Stimulated activated naive CD8-positive, alpha-beta T cell treated with anti-CD3 and anti-CD28 coated beads, Interleukin-15, Interleukin-2, amounts not matched to agents 100 ng/mL and 50 ng/mL, for 24 hours (primary cell): ENCODE measurements around the gene CNPPD1.

ENCODE experiments used
- H3K27ac Mint-ChIP-seq: one replicate; pipeline ENCODE4 v1.8.0; 2021; ENCODE audit warnings: mild to moderate bottlenecking, mixed read lengths
- H3K27me3 Mint-ChIP-seq: one replicate; pipeline ENCODE4 v1.8.0; 2021; ENCODE audit warnings: mixed read lengths
- H3K36me3 Mint-ChIP-seq: one replicate; pipeline ENCODE4 v1.8.0; 2021; ENCODE audit warnings: low read depth, mixed read lengths
- H3K4me1 Mint-ChIP-seq: one replicate; pipeline ENCODE4 v1.8.0; 2021; ENCODE audit warnings: low read depth, mixed read lengths
- H3K4me3 Mint-ChIP-seq: one replicate; pipeline ENCODE4 v1.8.0; 2021; ENCODE audit warnings: mild to moderate bottlenecking, mixed read lengths
- H3K9me3 Mint-ChIP-seq: one replicate; pipeline ENCODE4 v1.8.0; 2021; ENCODE audit warnings: mixed read lengths

CNPPD1 gene

GRCh38 chr2:219128396-219128795 lies 48.3 kb downstream of the CNPPD1 start:
- Mint-ChIP-seq H3K4me1 (peaks cover 25% of the 10 kb centered on the region), H3K9me3 (no peaks in the 10 kb centered on the region), H3K36me3 (peaks cover 9% of the 10 kb centered on the region)

GRCh38 chr2:219127037-219127635 lies 49.6 kb downstream of the CNPPD1 start:
- H3K4me3 Mint-ChIP-seq = no peak overlapping the region
- H3K4me1 Mint-ChIP-seq = peaks cover 31% of the 10 kb centered on the region
- H3K9me3 Mint-ChIP-seq = no peaks in the 10 kb centered on the region
- no peaks in the 10 kb centered on the region for H3K27me3 Mint-ChIP-seq
- no peak overlapping the region for H3K27ac Mint-ChIP-seq
- H3K36me3 Mint-ChIP-seq = peaks cover 9% of the 10 kb centered on the region

More at GRCh38 chr2:219128396-219128795, 48.3 kb downstream of the CNPPD1 start:
- Mint-ChIP-seq H3K27ac (no peak overlapping the region), H3K4me3 (no peak overlapping the region), H3K27me3 (no peaks in the 10 kb centered on the region)

- peaks cover 9% of the 10 kb centered on the region for H3K36me3 Mint-ChIP-seq
- no peaks in the 10 kb centered on the region for H3K27me3 Mint-ChIP-seq
- no peak overlapping the region for H3K27ac Mint-ChIP-seq
- peaks cover 31% of the 10 kb centered on the region for H3K4me1 Mint-ChIP-seq
- H3K9me3 Mint-ChIP-seq = no peaks in the 10 kb centered on the region
- H3K4me3 Mint-ChIP-seq = no peak overlapping the region
Measured at GRCh38 chr2:219126555-219126954, 50.2 kb downstream of the CNPPD1 start.

- Mint-ChIP-seq H3K4me3 (no peak overlapping the region), H3K27me3 (no peaks in the 10 kb centered on the region), H3K36me3 (peaks cover 9% of the 10 kb centered on the region), H3K4me1 (peaks cover 31% of the 10 kb centered on the region), H3K27ac (no peak overlapping the region), H3K9me3 (no peaks in the 10 kb centered on the region)
Measured at GRCh38 chr2:219125886-219126270, 50.8 kb downstream of the CNPPD1 start.

- no peak overlapping the region for H3K4me3 Mint-ChIP-seq
- peaks cover 9% of the 10 kb centered on the region for H3K36me3 Mint-ChIP-seq
- no peaks in the 10 kb centered on the region for H3K9me3 Mint-ChIP-seq
- H3K4me1 Mint-ChIP-seq = peaks cover 31% of the 10 kb centered on the region
- H3K27ac Mint-ChIP-seq = peak overlapping the region; percentile 69
- H3K27me3 Mint-ChIP-seq = no peaks in the 10 kb centered on the region
Measured at GRCh38 chr2:219125225-219125885, 51.4 kb downstream of the CNPPD1 start.

GRCh38 chr2:219124381-219125110 lies 52.2 kb downstream of the CNPPD1 start:
- peaks cover 35% of the 10 kb centered on the region for H3K4me1 Mint-ChIP-seq
- H3K27ac Mint-ChIP-seq = peak overlapping the region; percentile 66
- no peaks in the 10 kb centered on the region for H3K27me3 Mint-ChIP-seq
- no peak overlapping the region for H3K4me3 Mint-ChIP-seq
- peaks cover 9% of the 10 kb centered on the region for H3K36me3 Mint-ChIP-seq
- no peaks in the 10 kb centered on the region for H3K9me3 Mint-ChIP-seq

GRCh38 chr2:219123356-219124135 lies 53.2 kb downstream of the CNPPD1 start:
- peaks cover 5% of the 10 kb centered on the region for H3K36me3 Mint-ChIP-seq
- H3K9me3 Mint-ChIP-seq = no peaks in the 10 kb centered on the region
- H3K4me3 Mint-ChIP-seq = no peak overlapping the region
- H3K27ac Mint-ChIP-seq = no peak overlapping the region
- H3K27me3 Mint-ChIP-seq = no peaks in the 10 kb centered on the region
- H3K4me1 Mint-ChIP-seq = peaks cover 35% of the 10 kb centered on the region

GRCh38 chr2:219122202-219122980 lies 54.3 kb downstream of the CNPPD1 start:
- H3K4me3 Mint-ChIP-seq = no peak overlapping the region
- peaks cover 5% of the 10 kb centered on the region for H3K36me3 Mint-ChIP-seq
- H3K4me1 Mint-ChIP-seq = peaks cover 35% of the 10 kb centered on the region
- H3K27ac Mint-ChIP-seq = no peak overlapping the region
- H3K27me3 Mint-ChIP-seq = no peaks in the 10 kb centered on the region
- no peaks in the 10 kb centered on the region for H3K9me3 Mint-ChIP-seq
